Esophagus muscularis mucosa (tissue), 3 donors: ENCODE data around the gene SND1.

Experiments used
- POLR2A ChIP-seq: fragments of 450-650 bp; IDR thresholded peaks from one replicate; pipeline ENCODE4 v1.6.1; 2017; ENCODE audit warnings: antibody characterized with exemption, moderate library complexity, mild to moderate bottlenecking, low read depth
- POLR2AphosphoS5 ChIP-seq, 2 donors: sonication (generic); formaldehyde crosslinking; IDR thresholded peaks; one replicate each; pipeline ENCODE4 v1.6.1; 2017; ENCODE audit warnings: antibody characterized with exemption in 2 of 2
- TF ChIP-seq, protein P1 (sequence below), 3 experiments: fragments of 200-600 bp in 2 of 3; fragments of 450-650 bp in 1 of 3; sonication (generic) in 2 of 3; IDR thresholded peaks; one replicate each; pipeline ENCODE4 v1.5.1; 2017 to 2019; ENCODE audit warnings: antibody characterized with exemption in 3 of 3, mild to moderate bottlenecking in 2 of 3, moderate library complexity in 1 of 3

DNA sequence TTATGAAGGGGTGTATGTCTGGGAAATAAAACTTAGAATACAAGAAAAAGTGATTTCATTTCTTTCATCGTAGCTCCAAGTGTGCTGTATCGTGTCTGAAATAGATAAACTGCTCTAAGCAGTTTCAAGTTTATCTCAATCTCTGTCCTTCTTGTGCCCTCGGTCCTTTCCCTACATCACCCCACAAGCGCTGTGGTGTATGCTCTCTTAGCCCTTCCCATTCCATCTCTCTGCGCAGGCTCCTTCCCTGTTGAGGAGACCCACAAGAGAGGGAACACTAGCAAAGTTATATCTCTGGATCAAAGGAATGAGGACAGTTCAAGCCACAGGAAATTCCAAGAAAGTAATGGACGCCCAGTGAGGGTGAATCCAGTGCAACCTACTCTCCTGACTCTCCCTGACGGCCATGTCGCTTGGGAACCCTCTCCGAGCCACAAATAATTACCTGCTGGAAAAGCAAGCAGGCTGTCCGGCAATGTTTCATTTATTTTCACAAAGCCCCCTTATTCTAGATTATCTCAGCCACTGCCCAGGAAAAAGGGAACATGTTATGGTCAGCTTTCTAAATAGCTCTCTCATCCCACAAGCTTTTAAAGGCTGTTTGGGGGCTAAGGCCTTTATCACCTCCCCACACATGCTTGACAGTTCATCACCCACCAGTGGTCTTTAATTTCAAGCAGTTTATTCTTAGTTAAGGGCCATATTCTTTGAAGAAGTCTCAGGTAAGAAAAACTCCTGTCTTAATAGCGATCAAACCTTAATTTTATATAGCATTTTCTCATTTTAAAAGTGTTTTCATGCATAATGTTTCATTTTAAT, 344.5 kb downstream of the SND1 start:
- TF ChIP-seq POLR2AphosphoS5 (IDR thresholded peaks at IDR 0.05): no peak
- TF ChIP-seq, protein P1, sequence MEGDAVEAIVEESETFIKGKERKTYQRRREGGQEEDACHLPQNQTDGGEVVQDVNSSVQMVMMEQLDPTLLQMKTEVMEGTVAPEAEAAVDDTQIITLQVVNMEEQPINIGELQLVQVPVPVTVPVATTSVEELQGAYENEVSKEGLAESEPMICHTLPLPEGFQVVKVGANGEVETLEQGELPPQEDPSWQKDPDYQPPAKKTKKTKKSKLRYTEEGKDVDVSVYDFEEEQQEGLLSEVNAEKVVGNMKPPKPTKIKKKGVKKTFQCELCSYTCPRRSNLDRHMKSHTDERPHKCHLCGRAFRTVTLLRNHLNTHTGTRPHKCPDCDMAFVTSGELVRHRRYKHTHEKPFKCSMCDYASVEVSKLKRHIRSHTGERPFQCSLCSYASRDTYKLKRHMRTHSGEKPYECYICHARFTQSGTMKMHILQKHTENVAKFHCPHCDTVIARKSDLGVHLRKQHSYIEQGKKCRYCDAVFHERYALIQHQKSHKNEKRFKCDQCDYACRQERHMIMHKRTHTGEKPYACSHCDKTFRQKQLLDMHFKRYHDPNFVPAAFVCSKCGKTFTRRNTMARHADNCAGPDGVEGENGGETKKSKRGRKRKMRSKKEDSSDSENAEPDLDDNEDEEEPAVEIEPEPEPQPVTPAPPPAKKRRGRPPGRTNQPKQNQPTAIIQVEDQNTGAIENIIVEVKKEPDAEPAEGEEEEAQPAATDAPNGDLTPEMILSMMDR (IDR thresholded peaks at IDR 0.05): no peak
- no peak for TF ChIP-seq POLR2A
